Prostate gland (tissue), 2 donors: ENCODE data around the gene LARP4B.

Experiments
- POLR2AphosphoS5 ChIP-seq: sonication (generic); formaldehyde crosslinking; IDR thresholded peaks from one replicate; pipeline ENCODE4 v1.6.1; 2017; ENCODE audit warnings: antibody characterized with exemption
- TF ChIP-seq, protein P1 (sequence below), 4 experiments: fragments of 200-600 bp in 2 of 4; fragments of 450-650 bp in 2 of 4; sonication (generic) in 2 of 4; IDR thresholded peaks; 1 replicate in 3 of 4; 2 replicates in 1 of 4; pipeline ENCODE4 v1.5.1; 2016 to 2019; ENCODE audit warnings: antibody characterized with exemption in 4 of 4, mild to moderate bottlenecking in 2 of 4, moderate library complexity in 2 of 4

DNA sequence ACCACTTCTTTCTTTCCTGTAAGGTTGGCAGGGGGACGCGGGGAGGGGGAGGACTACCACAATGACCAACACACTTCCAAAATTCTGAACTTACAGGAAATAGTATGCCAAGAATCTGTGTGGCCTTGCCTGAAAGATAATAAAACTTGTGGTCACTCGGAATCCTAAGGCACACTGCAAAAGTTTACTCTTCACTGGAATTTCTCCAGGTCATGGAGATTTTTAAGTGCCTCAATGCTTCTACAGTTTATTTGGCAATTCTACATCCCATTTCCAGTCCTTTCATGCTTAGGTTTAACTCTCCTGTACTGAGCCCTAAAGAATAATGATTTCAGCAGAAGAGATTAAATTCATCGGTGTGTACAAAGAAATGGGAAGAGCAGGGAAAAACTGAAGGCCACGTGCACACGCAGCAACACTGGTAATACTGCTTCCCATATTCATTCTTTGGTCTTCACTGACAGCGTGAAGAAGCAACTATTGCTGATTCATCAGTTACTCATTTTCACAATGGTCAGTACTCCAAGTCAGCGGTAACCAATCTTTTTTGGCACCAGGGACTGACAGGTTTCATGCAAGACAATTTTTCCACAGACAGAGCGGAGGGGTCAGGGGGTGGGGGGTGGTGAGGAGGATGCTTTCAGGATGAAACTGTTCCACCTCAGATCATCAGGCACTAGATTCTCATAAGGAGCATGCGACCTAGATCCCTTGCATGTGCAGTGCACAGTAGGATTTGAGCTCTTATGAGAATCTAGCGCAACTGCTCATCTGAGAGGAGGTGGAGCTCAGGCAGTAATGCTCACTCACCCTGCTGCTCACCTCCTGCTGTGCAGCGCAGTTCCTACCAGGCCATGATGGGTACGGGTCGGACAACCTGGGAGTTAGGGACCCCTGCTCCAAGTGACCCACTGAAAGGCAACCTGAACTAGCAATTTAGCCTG is 9.8 kb downstream of the LARP4B start:
- TF ChIP-seq, protein P1, sequence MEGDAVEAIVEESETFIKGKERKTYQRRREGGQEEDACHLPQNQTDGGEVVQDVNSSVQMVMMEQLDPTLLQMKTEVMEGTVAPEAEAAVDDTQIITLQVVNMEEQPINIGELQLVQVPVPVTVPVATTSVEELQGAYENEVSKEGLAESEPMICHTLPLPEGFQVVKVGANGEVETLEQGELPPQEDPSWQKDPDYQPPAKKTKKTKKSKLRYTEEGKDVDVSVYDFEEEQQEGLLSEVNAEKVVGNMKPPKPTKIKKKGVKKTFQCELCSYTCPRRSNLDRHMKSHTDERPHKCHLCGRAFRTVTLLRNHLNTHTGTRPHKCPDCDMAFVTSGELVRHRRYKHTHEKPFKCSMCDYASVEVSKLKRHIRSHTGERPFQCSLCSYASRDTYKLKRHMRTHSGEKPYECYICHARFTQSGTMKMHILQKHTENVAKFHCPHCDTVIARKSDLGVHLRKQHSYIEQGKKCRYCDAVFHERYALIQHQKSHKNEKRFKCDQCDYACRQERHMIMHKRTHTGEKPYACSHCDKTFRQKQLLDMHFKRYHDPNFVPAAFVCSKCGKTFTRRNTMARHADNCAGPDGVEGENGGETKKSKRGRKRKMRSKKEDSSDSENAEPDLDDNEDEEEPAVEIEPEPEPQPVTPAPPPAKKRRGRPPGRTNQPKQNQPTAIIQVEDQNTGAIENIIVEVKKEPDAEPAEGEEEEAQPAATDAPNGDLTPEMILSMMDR (IDR thresholded peaks at IDR 0.05), result no peak
- no peak for TF ChIP-seq POLR2AphosphoS5
